SK-N-SH (cell line): ENCODE data around the gene SLX4IP.

Experiments
- EZH2phosphoT487 ChIP-seq: fragments of 200-600 bp; sonication (generic); IDR thresholded peaks from 2 replicates; pipeline ENCODE4 v1.6.1; 2017; ENCODE audit warnings: low read depth, mixed run types, mild to moderate bottlenecking, antibody characterized with exemption, moderate library complexity, borderline replicate concordance
- FOXM1 ChIP-seq: IDR thresholded peaks from 2 replicates; pipeline ENCODE4 v1.4.0; 2012; ENCODE audit warnings: low read depth, mild to moderate bottlenecking
- RAD21 ChIP-seq: IDR thresholded peaks from 2 replicates; pipeline ENCODE4 v1.6.1; 2012; ENCODE audit warnings: mild to moderate bottlenecking, low read length
- RXRA ChIP-seq: IDR thresholded peaks from 2 replicates; pipeline ENCODE4 v1.4.0; 2012; ENCODE audit warnings: low read depth, mild to moderate bottlenecking, borderline replicate concordance
- TEAD4 ChIP-seq: IDR thresholded peaks from 2 replicates; pipeline ENCODE4 v1.4.0; 2012; ENCODE audit warnings: mild to moderate bottlenecking, borderline replicate concordance; ENCODE audit not compliant: insufficient read depth
- TF ChIP-seq, protein P1 (sequence below): fragments of 200-600 bp; sonication (generic); IDR thresholded peaks from 2 replicates; pipeline ENCODE4 v1.6.1; 2017; ENCODE audit warnings: antibody characterized with exemption, mild to moderate bottlenecking, moderate library complexity

DNA sequence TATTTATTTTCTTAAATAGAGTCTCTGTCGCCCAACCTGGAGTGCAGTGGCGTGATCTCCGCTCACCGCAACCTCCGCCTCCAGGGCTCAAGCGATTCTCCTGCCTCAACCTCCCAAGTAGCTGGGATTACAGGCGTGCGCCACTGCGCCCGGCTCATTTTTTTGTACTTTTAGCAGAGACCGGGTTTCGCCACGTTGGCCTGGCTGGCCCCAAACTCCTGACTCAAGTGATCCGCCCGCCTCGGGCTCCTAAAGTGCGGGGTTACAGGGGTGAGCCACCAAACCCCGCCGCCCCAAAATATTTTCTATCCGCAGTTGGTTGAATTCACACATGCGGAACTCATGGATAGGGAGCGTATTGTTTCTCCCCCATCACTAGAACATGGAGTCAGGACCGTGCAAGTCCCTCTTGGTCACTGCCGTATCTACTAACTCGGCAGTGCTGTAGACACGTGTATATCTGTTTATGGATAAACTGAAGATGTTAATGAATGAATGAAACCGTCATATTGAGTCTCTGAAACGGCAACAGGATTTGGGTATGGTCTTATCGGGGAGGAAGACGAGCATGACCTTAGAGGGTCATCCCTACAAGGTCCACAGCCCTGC lies 2.0 kb upstream of the SLX4IP start:
- TF ChIP-seq, protein P1, sequence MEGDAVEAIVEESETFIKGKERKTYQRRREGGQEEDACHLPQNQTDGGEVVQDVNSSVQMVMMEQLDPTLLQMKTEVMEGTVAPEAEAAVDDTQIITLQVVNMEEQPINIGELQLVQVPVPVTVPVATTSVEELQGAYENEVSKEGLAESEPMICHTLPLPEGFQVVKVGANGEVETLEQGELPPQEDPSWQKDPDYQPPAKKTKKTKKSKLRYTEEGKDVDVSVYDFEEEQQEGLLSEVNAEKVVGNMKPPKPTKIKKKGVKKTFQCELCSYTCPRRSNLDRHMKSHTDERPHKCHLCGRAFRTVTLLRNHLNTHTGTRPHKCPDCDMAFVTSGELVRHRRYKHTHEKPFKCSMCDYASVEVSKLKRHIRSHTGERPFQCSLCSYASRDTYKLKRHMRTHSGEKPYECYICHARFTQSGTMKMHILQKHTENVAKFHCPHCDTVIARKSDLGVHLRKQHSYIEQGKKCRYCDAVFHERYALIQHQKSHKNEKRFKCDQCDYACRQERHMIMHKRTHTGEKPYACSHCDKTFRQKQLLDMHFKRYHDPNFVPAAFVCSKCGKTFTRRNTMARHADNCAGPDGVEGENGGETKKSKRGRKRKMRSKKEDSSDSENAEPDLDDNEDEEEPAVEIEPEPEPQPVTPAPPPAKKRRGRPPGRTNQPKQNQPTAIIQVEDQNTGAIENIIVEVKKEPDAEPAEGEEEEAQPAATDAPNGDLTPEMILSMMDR = no peak
- TF ChIP-seq RXRA (no peak), RAD21 (no peak), FOXM1 (no peak), TEAD4 (no peak), EZH2phosphoT487 (no peak)
